ENCODE data around the gene B4GALT5. TPM values are rescaled to one million over a fixed set of nuclear protein-coding genes. Genes with fewer than 3 reads are reported as not detected.
"Not testable (repeated sequence)": the region's sequence is repeated elsewhere in the genome, so short reads cannot be mapped to it uniquely, and the experiment has no call there.

The B4GALT5 gene
- polyA plus RNA-seq, 3 donors: 2.4 to 18.3 (median 2.7) TPM

- H3K9me3 Mint-ChIP-seq: peaks cover 0 to 3% (median 0%) of the 10 kb centered on the region in 7 donors
- no peak overlapping the region for H3K4me3 ChIP-seq (replicated peaks in 1 of 3; ENCODE audit: low read depth in 2 of 3, low read length in 3 of 3)
- peaks cover 6% of the 10 kb centered on the region for H3K4me1 Mint-ChIP-seq
- DNase-seq: no peak
- TF ChIP-seq, protein P1, sequence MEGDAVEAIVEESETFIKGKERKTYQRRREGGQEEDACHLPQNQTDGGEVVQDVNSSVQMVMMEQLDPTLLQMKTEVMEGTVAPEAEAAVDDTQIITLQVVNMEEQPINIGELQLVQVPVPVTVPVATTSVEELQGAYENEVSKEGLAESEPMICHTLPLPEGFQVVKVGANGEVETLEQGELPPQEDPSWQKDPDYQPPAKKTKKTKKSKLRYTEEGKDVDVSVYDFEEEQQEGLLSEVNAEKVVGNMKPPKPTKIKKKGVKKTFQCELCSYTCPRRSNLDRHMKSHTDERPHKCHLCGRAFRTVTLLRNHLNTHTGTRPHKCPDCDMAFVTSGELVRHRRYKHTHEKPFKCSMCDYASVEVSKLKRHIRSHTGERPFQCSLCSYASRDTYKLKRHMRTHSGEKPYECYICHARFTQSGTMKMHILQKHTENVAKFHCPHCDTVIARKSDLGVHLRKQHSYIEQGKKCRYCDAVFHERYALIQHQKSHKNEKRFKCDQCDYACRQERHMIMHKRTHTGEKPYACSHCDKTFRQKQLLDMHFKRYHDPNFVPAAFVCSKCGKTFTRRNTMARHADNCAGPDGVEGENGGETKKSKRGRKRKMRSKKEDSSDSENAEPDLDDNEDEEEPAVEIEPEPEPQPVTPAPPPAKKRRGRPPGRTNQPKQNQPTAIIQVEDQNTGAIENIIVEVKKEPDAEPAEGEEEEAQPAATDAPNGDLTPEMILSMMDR (IDR thresholded peaks at IDR 0.05): no peak
- no peaks in the 10 kb centered on the region for H3K36me3 ChIP-seq (replicated peaks in 1 of 2; ENCODE audit: control insufficient read depth in 1 of 2, insufficient read depth in 2 of 2, low read length in 2 of 2)
- H3K27me3 Mint-ChIP-seq (ENCODE audit: low read depth in 3 of 3): peaks cover 0 to 9% (median 2%) of the 10 kb centered on the region in 3 donors
- no peak overlapping the region for H3K4me2 ChIP-seq (replicated peaks; ENCODE audit: extremely low read depth, low read length, poor library complexity, severe bottlenecking)
- H3K27me3 ChIP-seq (ENCODE audit: control insufficient read depth in 2 of 2, insufficient read depth in 2 of 2, low read length in 2 of 2): no peaks in the 10 kb centered on the region
- no peaks in the 10 kb centered on the region for H3K79me2 ChIP-seq (ENCODE audit: insufficient read depth, low read length)
- intact Hi-C loops (cut with micrococcal nuclease): loop anchor here in 1 of 2 donors (5.0 kb wide), 1 partner anchor 313 kb away; no protein-coding TSS in a partner anchor
- peaks cover 9 to 11% of the 10 kb centered on the region in 2 donors for H3K4me1 ChIP-seq (ENCODE audit: control insufficient read depth in 1 of 2, insufficient read depth in 2 of 2, low read length in 2 of 2)
- H3K36me3 Mint-ChIP-seq: no peaks in the 10 kb centered on the region
- no peaks in the 10 kb centered on the region for H4K20me1 ChIP-seq (ENCODE audit: insufficient read depth, low read length)
- H3K4me3 Mint-ChIP-seq: no peak overlapping the region
- no peak overlapping the region for H3K27ac ChIP-seq (ENCODE audit: low read depth in 1 of 2, low read length in 2 of 2)
- 97% methylated on average over 6 of the region's 13 CpGs for WGBS (ENCODE audit: insufficient coverage)
- no peak overlapping the region for H3K9ac ChIP-seq (ENCODE audit: insufficient read depth, low read length, poor library complexity, severe bottlenecking)
- H3K27ac Mint-ChIP-seq: peak overlapping the region in 1 of 7 donors; percentile 46
- H3K9me3 ChIP-seq (replicated peaks in 1 of 2; ENCODE audit: control insufficient read depth in 1 of 2, insufficient read depth in 1 of 2, low read length in 2 of 2): no peaks in the 10 kb centered on the region
- no peak overlapping the region for H2AFZ ChIP-seq (ENCODE audit: insufficient read depth, low read depth, low read length, poor library complexity, severe bottlenecking)
Observed at GRCh38 chr20:49614338-49615050, 99.2 kb downstream of the B4GALT5 start.

GRCh38 chr20:49612127-49612738 is 101.4 kb downstream of the B4GALT5 start:
- peaks cover 12% of the 10 kb centered on the region for H3K4me1 Mint-ChIP-seq
- Histone ChIP-seq H3K9ac (ENCODE audit: insufficient read depth, low read length, poor library complexity, severe bottlenecking) (no peak overlapping the region), H3K79me2 (ENCODE audit: insufficient read depth, low read length) (no peaks in the 10 kb centered on the region), H3K4me3 (replicated peaks in 1 of 3; ENCODE audit: low read depth in 2 of 3, low read length in 3 of 3) (no peak overlapping the region), H3K27ac (ENCODE audit: low read depth in 1 of 2, low read length in 2 of 2) (no peak overlapping the region), H3K4me2 (replicated peaks; ENCODE audit: extremely low read depth, low read length, poor library complexity, severe bottlenecking) (no peak overlapping the region), H3K27me3 (ENCODE audit: control insufficient read depth in 2 of 2, insufficient read depth in 2 of 2, low read length in 2 of 2) (peaks cover 0 to 7% of the 10 kb centered on the region in 2 donors), H3K36me3 (replicated peaks in 1 of 2; ENCODE audit: control insufficient read depth in 1 of 2, insufficient read depth in 2 of 2, low read length in 2 of 2) (no peaks in the 10 kb centered on the region), H3K4me1 (ENCODE audit: control insufficient read depth in 1 of 2, insufficient read depth in 2 of 2, low read length in 2 of 2) (peaks cover 9 to 15% of the 10 kb centered on the region in 2 donors), H4K20me1 (ENCODE audit: insufficient read depth, low read length) (no peaks in the 10 kb centered on the region), H2AFZ (ENCODE audit: insufficient read depth, low read depth, low read length, poor library complexity, severe bottlenecking) (no peak overlapping the region), H3K9me3 (replicated peaks in 1 of 2; ENCODE audit: control insufficient read depth in 1 of 2, insufficient read depth in 1 of 2, low read length in 2 of 2) (no peaks in the 10 kb centered on the region)
- H3K9me3 Mint-ChIP-seq: peaks cover 0 to 3% (median 0%) of the 10 kb centered on the region in 7 donors
- peaks cover 8 to 13% (median 9%) of the 10 kb centered on the region in 3 donors for H3K27me3 Mint-ChIP-seq (ENCODE audit: low read depth in 3 of 3)
- TF ChIP-seq, protein P1 (IDR thresholded peaks at IDR 0.05): no peak
- H3K36me3 Mint-ChIP-seq: no peaks in the 10 kb centered on the region
- H3K27ac Mint-ChIP-seq: no peak overlapping the region
- 100% methylated on average over 6 of the region's 6 CpGs for WGBS (ENCODE audit: insufficient coverage)
- no peak for DNase-seq
- intact Hi-C loops (cut with micrococcal nuclease): loop anchor here in 1 of 2 donors (5.0 kb wide), 1 partner anchor 315 kb away; no protein-coding TSS in a partner anchor
- no peak overlapping the region for H3K4me3 Mint-ChIP-seq

DNA sequence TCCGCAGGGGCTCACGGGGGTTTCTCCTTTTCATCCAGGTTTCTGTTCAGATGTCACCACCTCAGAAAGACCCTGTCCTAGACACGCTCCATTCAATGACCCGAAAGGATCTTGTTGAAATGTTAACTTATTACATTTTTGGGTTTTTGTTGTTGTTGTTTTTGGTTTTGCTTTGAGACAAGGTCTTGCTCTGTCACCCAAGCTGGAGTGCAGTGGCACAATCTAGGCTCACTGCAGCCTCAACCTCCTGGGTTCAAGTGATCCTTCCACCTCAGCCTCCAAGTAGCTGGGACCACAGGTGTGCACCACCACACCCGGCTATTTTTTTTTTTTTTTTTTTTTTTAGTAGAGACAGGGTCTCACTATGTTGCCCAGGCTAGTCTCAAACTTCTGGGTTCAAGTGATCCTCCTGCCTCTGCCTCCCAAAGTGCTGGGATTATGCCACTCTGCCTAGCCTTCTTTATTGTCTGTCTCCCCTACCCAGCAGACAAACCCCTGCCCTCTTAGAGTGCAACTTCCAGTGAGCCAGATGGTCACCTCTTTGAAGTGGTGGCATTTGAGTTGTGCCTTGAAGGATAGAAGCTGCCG is 102.0 kb downstream of the B4GALT5 start:
- not testable (repeated sequence) for H3K27me3 ChIP-seq (ENCODE audit: control insufficient read depth in 2 of 2, insufficient read depth in 2 of 2, low read length in 2 of 2); H3K9me3 ChIP-seq (replicated peaks in 1 of 2; ENCODE audit: control insufficient read depth in 1 of 2, insufficient read depth in 1 of 2, low read length in 2 of 2); H3K36me3 ChIP-seq (replicated peaks in 1 of 2; ENCODE audit: control insufficient read depth in 1 of 2, insufficient read depth in 2 of 2, low read length in 2 of 2); H3K9me3 Mint-ChIP-seq; H3K9ac ChIP-seq (ENCODE audit: insufficient read depth, low read length, poor library complexity, severe bottlenecking); H3K27ac ChIP-seq (ENCODE audit: low read depth in 1 of 2, low read length in 2 of 2); DNase-seq; H4K20me1 ChIP-seq (ENCODE audit: insufficient read depth, low read length); H3K79me2 ChIP-seq (ENCODE audit: insufficient read depth, low read length); H3K36me3 Mint-ChIP-seq
- intact Hi-C loops (cut with micrococcal nuclease): loop anchor here (1.0 to 5.0 kb wide), 3 partner anchors 235 to 316 kb away; no protein-coding TSS in a partner anchor
- Histone ChIP-seq H3K4me3 (replicated peaks in 1 of 3; ENCODE audit: low read depth in 2 of 3, low read length in 3 of 3) (peak overlapping the region in 1 of 3 experiments; percentile 44), H3K4me1 (ENCODE audit: control insufficient read depth in 1 of 2, insufficient read depth in 2 of 2, low read length in 2 of 2) (peaks cover 9 to 15% of the 10 kb centered on the region in 2 donors), H3K4me2 (replicated peaks; ENCODE audit: extremely low read depth, low read length, poor library complexity, severe bottlenecking) (peak overlapping the region; percentile 61), H2AFZ (ENCODE audit: insufficient read depth, low read depth, low read length, poor library complexity, severe bottlenecking) (peak overlapping the region; percentile 54)
- H3K4me1 Mint-ChIP-seq: peaks cover 12% of the 10 kb centered on the region
- H3K27me3 Mint-ChIP-seq (ENCODE audit: low read depth in 3 of 3): peaks cover 8 to 13% (median 9%) of the 10 kb centered on the region in 3 donors
- H3K4me3 Mint-ChIP-seq: peak overlapping the region in 1 of 2 donors; percentile 35
- H3K27ac Mint-ChIP-seq: peak overlapping the region in 1 of 7 donors; percentile 46
- 42% methylated on average over 3 of the region's 6 CpGs for WGBS (ENCODE audit: insufficient coverage)

All from CD14-positive monocyte (primary cell).